ENCODE measurements around the gene IL36RN.

The IL36RN gene

DNA sequence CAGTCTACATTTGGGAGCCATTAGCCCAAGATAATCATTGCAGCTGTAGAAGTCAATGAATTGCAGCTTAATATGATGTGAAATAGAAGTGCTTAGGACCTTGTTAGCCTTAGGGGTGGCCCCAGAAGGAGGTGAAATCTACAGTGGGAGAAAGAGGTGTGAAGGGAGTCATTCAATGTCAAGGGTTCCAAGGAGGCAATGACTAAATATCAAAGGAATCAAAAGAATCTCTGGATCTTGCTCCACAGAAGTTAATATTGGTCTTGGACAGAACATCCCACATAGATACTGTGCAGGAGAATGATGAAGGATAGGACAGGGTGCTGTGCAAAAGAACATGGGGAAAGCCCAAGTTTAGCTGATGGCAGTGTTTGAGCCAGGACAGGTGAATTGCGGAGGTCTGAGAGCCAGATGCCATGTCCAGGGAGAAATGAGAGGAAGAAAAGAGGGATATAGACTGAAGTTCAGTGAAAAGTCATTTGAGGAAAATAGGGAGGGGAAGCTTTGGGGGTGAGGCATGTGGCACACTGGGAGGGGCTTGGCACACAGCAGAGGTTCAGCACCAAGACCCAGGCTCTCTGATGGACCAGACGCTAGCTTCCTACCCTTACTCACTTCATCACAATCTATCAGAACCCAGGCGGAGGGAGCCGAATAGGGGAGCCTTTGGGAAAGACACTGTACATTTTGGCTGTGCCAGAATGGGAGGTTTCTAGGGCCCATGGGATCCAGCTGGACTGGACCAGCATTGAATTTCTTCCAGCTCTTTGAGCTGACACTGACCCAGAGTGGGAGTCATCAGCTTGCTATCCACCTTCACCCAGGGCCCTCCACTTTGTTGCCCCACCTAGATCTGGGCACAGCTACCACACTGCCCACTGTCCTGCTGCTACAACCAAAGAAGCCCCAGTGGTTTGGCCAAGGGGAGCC is 10.9 kb downstream of the IL36RN start:
- TF ChIP-seq, protein P1, sequence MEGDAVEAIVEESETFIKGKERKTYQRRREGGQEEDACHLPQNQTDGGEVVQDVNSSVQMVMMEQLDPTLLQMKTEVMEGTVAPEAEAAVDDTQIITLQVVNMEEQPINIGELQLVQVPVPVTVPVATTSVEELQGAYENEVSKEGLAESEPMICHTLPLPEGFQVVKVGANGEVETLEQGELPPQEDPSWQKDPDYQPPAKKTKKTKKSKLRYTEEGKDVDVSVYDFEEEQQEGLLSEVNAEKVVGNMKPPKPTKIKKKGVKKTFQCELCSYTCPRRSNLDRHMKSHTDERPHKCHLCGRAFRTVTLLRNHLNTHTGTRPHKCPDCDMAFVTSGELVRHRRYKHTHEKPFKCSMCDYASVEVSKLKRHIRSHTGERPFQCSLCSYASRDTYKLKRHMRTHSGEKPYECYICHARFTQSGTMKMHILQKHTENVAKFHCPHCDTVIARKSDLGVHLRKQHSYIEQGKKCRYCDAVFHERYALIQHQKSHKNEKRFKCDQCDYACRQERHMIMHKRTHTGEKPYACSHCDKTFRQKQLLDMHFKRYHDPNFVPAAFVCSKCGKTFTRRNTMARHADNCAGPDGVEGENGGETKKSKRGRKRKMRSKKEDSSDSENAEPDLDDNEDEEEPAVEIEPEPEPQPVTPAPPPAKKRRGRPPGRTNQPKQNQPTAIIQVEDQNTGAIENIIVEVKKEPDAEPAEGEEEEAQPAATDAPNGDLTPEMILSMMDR (IDR thresholded peaks at IDR 0.05; ENCODE audit: low read depth, low read length): no peak
- H3K4me3 ChIP-seq (ENCODE audit: low read depth, low read length): no peak overlapping the region
- DNase-seq (ENCODE audit: low read depth, low spot score): no peak
- in situ Hi-C loops (cut with HindIII; ENCODE audit: low sequenced_read_pairs): no loop called here

DNA sequence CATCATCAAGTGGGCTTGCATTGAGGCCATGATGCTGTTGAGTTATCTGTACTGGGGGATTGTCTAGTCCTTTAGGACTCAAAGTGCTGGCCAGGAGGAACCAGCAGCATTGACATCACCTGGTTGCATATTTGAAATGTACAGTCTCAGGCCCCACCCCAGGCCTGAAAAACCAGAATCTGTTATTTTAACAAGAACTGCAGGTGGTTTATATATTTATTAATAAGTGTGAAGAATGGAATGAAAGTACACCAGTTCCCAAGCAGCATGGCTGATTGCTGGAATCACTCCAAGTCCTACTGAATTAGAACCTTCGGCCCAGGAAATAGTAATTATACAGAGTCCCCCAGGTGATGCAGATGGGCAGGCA is 11.6 kb downstream of the IL36RN start:
- DNase-seq (ENCODE audit: low read depth, low spot score): no peak
- no peak overlapping the region for H3K4me3 ChIP-seq (ENCODE audit: low read depth, low read length)
- TF ChIP-seq, protein P1 (IDR thresholded peaks at IDR 0.05; ENCODE audit: low read depth, low read length): no peak
- in situ Hi-C loops (cut with HindIII; ENCODE audit: low sequenced_read_pairs): no loop called here

DNA sequence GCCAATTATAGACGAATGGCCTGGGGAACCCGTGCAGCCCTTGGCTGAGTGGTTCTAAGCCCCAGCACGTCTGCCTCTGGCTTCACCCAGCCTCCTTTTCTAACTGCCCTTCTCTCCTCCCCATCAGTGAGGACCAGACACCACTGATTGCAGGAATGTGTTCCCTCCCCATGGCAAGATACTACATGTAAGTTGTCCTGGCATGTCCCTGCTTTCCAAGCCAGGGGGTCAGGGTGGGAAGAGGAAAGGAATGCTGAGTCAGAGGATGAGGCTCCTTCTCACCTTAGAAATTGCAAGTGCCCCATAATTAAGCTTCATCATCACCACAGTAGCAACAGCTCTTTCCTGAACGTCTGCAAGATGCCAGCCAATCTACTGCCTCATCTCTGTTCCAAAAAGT is 13.6 kb downstream of the IL36RN start:
- in situ Hi-C loops (cut with HindIII; ENCODE audit: low sequenced_read_pairs): no loop called here
- TF ChIP-seq, protein P1 (IDR thresholded peaks at IDR 0.05; ENCODE audit: low read depth, low read length): no peak

DNA sequence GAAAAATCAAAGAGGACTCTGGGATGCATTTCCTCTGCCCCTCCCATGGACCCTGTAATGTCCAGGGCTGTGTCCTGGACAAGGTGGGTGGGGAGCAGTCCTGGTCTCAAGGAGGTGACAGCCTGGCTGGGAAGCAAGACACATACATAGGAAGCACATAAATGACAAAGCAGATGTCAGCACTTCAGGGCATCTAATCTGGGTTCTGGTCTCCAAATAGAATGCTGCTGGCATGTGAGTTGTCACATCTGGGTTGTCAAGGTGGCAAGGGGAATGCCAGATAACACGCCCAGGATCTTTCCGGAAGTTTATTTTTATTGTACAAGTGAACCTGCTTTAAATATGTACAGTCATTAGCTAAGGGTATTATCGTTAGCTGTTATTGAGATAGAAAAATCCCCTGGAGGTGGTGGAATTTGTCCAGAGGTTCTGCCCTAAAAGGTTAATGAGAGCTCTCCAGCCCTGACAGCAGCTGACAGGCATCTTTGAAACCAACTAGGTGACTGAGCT is 14.4 kb downstream of the IL36RN start:
- in situ Hi-C loops (cut with HindIII; ENCODE audit: low sequenced_read_pairs): no loop called here
- TF ChIP-seq, protein P1 (IDR thresholded peaks at IDR 0.05; ENCODE audit: low read depth, low read length): no peak
- H3K4me3 ChIP-seq (ENCODE audit: low read depth, low read length): no peak overlapping the region
- DNase-seq (ENCODE audit: low read depth, low spot score): no peak

More for the DNA sequence above, 13.6 kb downstream of the IL36RN start:
- H3K4me3 ChIP-seq (ENCODE audit: low read depth, low read length): no peak overlapping the region
- no peak for DNase-seq (ENCODE audit: low read depth, low spot score)

DNA sequence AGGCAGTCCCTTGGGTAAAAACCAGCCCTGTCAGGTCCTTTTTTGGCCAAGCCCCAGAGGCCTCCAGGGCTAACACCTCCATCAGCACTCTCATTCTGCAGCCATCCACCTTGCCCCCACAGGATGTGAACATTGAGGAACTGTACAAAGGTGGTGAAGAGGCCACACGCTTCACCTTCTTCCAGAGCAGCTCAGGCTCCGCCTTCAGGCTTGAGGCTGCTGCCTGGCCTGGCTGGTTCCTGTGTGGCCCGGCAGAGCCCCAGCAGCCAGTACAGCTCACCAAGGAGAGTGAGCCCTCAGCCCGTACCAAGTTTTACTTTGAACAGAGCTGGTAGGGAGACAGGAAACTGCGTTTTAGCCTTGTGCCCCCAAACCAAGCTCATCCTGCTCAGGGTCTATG is 16.0 kb downstream of the IL36RN start:
- TF ChIP-seq, protein P1 (IDR thresholded peaks at IDR 0.05; ENCODE audit: low read depth, low read length): no peak
- DNase-seq (ENCODE audit: low read depth, low spot score): no peak
- no peak overlapping the region for H3K4me3 ChIP-seq (ENCODE audit: low read depth, low read length)
- in situ Hi-C loops (cut with HindIII; ENCODE audit: low sequenced_read_pairs): no loop called here

DNA sequence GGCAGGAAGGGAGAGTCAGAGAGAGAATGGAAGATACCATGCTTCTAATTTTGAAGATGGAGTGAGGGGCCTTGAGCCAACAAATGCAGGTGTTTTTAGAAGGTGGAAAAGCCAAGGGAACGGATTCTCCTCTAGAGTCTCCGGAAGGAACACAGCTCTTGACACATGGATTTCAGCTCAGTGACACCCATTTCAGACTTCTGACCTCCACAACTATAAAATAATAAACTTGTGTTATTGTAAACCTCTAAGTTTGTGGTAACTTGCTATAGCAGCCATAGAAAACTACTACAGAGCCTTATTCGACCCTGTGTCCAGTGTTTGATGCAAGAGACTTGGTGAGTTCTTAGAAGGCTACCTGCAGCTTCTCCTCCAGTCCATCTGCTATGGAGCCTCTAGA is 16.6 kb downstream of the IL36RN start:
- no peak overlapping the region for H3K4me3 ChIP-seq (ENCODE audit: low read depth, low read length)
- in situ Hi-C loops (cut with HindIII; ENCODE audit: low sequenced_read_pairs): no loop called here
- no peak for DNase-seq (ENCODE audit: low read depth, low spot score)
- TF ChIP-seq, protein P1 (IDR thresholded peaks at IDR 0.05; ENCODE audit: low read depth, low read length): no peak

All from astrocyte of the spinal cord (primary cell).